A673 (cell line): Measurements from ENCODE around the gene DNAJB6.
"Not testable (repeated sequence)": the region's sequence is repeated elsewhere in the genome, so short reads cannot be mapped to it uniquely, and the experiment has no call there.

ENCODE experiments used
- CTCF ChIP-seq: fragments of 300-800, 200-600 bp; sonication (generic); conservative IDR thresholded peaks from 2 replicates; pipeline ENCODE4 v1.5.1; 2017; ENCODE audit warnings: low read depth, mild to moderate bottlenecking, antibody characterized with exemption, low read length, moderate library complexity, mixed read lengths
- EZH2 ChIP-seq: fragments of 200-600 bp; sonication (generic); IDR thresholded peaks from 2 replicates; pipeline ENCODE4 v1.6.1; 2017; ENCODE audit warnings: borderline replicate concordance, low read depth, mild to moderate bottlenecking, mixed read lengths, antibody characterized with exemption, low read length; ENCODE audit not compliant: poor library complexity, severe bottlenecking

- not testable (repeated sequence) for TF ChIP-seq EZH2, CTCF
Measured at GRCh38 chr7:157331049-157331448, 5.8 kb upstream of the DNAJB6 start.
